Left ventricle myocardium inferior (tissue), 1 donor: ENCODE data around the gene PXN. TPM values are rescaled to one million over a fixed set of nuclear protein-coding genes. Genes with fewer than 3 reads are reported as not detected.

Experiments
- DNase-seq: peaks from one replicate; pipeline ENCODE4 v3.0.0-alpha.2; 2020
- H3K27ac ChIP-seq: fragments of 200-600 bp; replicated peaks from 2 replicates; pipeline ENCODE4 v1.8.0; 2021
- H3K27me3 ChIP-seq: fragments of 200-600 bp; 2 replicates; pipeline ENCODE4 v1.8.0; 2021; ENCODE audit warnings: low read depth
- H3K36me3 ChIP-seq: fragments of 200-600 bp; 2 replicates; pipeline ENCODE4 v1.8.0; 2021
- H3K4me1 ChIP-seq: fragments of 200-600 bp; 2 replicates; pipeline ENCODE4 v1.8.0; 2021
- H3K4me3 ChIP-seq: fragments of 200-600 bp; 2 replicates; pipeline ENCODE4 v1.8.0; 2021; ENCODE audit warnings: mild to moderate bottlenecking, moderate library complexity
- H3K9me3 ChIP-seq: fragments of 200-600 bp; replicated peaks from 2 replicates; pipeline ENCODE4 v1.8.0; 2021
- CTCF ChIP-seq: fragments of 200-600 bp; IDR thresholded peaks from 2 replicates; pipeline ENCODE4 v1.8.0; 2021; ENCODE audit warnings: antibody characterized with exemption, mild to moderate bottlenecking, borderline replicate concordance
- intact Hi-C: fragments of 100-400 bp; cut with micrococcal nuclease; formaldehyde crosslinking; loops from one replicate; pipeline ENCODE4 v1.11.0; 2022
- total RNA-seq: library from RNA; stranded (reverse); fragmentation: NEBNext Ultra II Directional; extraction: Animal tissue kit (Norgen Biotek cat#: 25700); gene quantifications from one replicate; pipeline ENCODE4 v1.2.1, GENCODE V29; 2021
- donor health status: DM: no; HTN: yes; CAD: no; lungs with severe emphysema.

Gene PXN
- total RNA-seq, 1 donor from 2014 or later = 59.8 TPM

GRCh38 chr12:120229487-120230325 is 35.8 kb downstream of the PXN start:
- intact Hi-C loops = loop anchor here (5.0 kb wide), 1 partner anchor 38 kb away; the partner anchor contains the start of gene PXN
- H3K27me3 ChIP-seq = no peaks in the 10 kb centered on the region
- H3K4me3 ChIP-seq = peak overlapping the region; percentile 47
- H3K27ac ChIP-seq = peak overlapping the region; percentile 96
- no peak for TF ChIP-seq CTCF
- DNase-seq = no peak
- H3K9me3 ChIP-seq = no peaks in the 10 kb centered on the region
- peaks cover 11% of the 10 kb centered on the region for H3K36me3 ChIP-seq
- peaks cover 100% of the 10 kb centered on the region for H3K4me1 ChIP-seq

GRCh38 chr12:120229071-120229486 is 36.5 kb downstream of the PXN start:
- H3K27ac ChIP-seq = peak overlapping the region; percentile 96
- no peak for TF ChIP-seq CTCF

DNA sequence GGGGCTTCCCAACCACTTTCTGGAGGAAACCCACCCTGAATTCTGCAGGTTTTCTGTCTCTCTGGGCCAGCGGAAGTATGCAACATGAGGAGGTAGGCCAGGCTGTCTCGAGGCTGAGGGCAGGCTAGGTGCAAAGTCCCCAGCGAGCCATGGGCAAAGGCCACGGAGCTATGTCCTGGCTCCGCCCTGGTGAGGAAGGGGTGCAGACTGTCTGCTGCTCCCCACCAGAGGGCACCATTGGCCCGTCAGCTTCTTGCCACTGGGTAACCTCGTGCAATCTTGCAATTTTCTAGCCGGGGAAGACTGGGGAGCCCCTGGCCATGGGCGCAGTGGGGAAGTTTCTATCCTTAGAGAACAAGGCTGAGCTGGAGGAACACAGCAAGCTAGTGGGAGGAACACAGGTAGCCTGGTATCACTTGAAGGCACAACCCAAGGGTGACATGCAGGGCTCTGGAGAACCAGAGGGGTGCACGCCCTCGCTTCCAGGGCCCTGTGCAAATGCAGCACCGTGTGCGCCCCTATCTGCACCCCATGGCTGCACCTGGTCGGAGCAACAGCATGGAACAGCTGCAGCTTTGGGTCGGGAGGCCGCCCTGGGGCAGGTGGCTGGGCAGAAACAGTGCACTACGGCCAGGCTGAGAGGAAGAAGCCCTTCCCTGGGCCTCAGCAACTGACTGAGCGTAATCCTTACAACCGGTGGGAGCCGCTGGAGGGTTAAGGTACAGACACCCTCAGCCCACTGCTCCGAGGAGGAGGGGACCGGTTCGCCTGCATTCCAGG is 37.0 kb downstream of the PXN start:
- peak overlapping the region; percentile 47 for H3K4me3 ChIP-seq
- peak; percentile 98 for TF ChIP-seq CTCF
- H3K4me1 ChIP-seq = peaks cover 99% of the 10 kb centered on the region

More at GRCh38 chr12:120229071-120229486, 36.5 kb downstream of the PXN start:
- Histone ChIP-seq H3K36me3 (peaks cover 11% of the 10 kb centered on the region), H3K4me1 (peaks cover 100% of the 10 kb centered on the region), H3K9me3 (no peaks in the 10 kb centered on the region), H3K27me3 (no peaks in the 10 kb centered on the region), H3K4me3 (peak overlapping the region; percentile 47)
- no peak for DNase-seq
- intact Hi-C loops = loop anchor here (5.0 kb wide), 1 partner anchor 38 kb away; the partner anchor contains the start of gene PXN

GRCh38 chr12:120228041-120228290 is 37.6 kb downstream of the PXN start:
- TF ChIP-seq CTCF = no peak

More for the DNA sequence above, 37.0 kb downstream of the PXN start:
- Histone ChIP-seq H3K9me3 (no peaks in the 10 kb centered on the region), H3K27me3 (no peaks in the 10 kb centered on the region), H3K36me3 (peaks cover 16% of the 10 kb centered on the region), H3K27ac (peak overlapping the region; percentile 96)
- DNase-seq = peak; percentile 87
- intact Hi-C loops = loop anchor here (5.0 kb wide), 1 partner anchor 39 kb away; the partner anchor contains the start of gene PXN

GRCh38 chr12:120227233-120228040 is 38.1 kb downstream of the PXN start:
- no peaks in the 10 kb centered on the region for H3K9me3 ChIP-seq
- no peak for DNase-seq
- H3K36me3 ChIP-seq = peaks cover 27% of the 10 kb centered on the region
- TF ChIP-seq CTCF = no peak
- intact Hi-C loops = loop anchor here (5.0 kb wide), 1 partner anchor 40 kb away; the partner anchor contains the start of gene PXN
- no peaks in the 10 kb centered on the region for H3K27me3 ChIP-seq
- H3K4me1 ChIP-seq = peaks cover 89% of the 10 kb centered on the region
- peak overlapping the region; percentile 96 for H3K27ac ChIP-seq
- no peak overlapping the region for H3K4me3 ChIP-seq

More at GRCh38 chr12:120228041-120228290, 37.6 kb downstream of the PXN start:
- peak overlapping the region; percentile 96 for H3K27ac ChIP-seq
- H3K9me3 ChIP-seq = no peaks in the 10 kb centered on the region
- intact Hi-C loops = loop anchor here (5.0 kb wide), 1 partner anchor 39 kb away; the partner anchor contains the start of gene PXN
- no peak for DNase-seq
- H3K27me3 ChIP-seq = no peaks in the 10 kb centered on the region
- H3K4me3 ChIP-seq = peak overlapping the region; percentile 47
- peaks cover 21% of the 10 kb centered on the region for H3K36me3 ChIP-seq
- peaks cover 94% of the 10 kb centered on the region for H3K4me1 ChIP-seq
